ENCODE measurements around the gene ACSBG1.

Gene ACSBG1

DNA sequence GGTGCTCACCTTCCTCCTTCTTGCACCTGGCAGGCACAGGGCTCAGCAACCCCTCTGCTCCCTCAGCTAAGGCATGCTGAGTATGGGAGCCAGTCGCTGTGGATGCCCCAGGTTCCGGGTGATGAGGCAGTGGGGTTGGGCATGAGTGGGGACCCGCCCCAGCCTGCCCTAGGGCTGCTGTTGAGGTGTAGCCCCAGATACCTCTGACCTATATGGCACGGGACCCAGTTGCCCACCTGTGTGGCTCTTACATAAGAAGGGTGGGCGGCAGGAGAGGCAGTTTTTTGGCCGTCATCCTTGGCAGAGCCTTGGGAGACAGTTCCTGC is 21.0 kb downstream of the ACSBG1 start:
- Histone ChIP-seq H3K27me3 (ENCODE audit: control insufficient read depth, insufficient read depth, low read length) (no peaks in the 10 kb centered on the region), H3K4me1 (ENCODE audit: control insufficient read depth, insufficient read depth, low read length) (no peaks in the 10 kb centered on the region), H3K9ac (ENCODE audit: low read depth, low read length) (no peak overlapping the region), H3K36me3 (ENCODE audit: control insufficient read depth, insufficient read depth, low read length) (no peaks in the 10 kb centered on the region), H3K4me3 (ENCODE audit: low read depth, low read length) (no peak overlapping the region), H3K9me3 (ENCODE audit: control insufficient read depth, insufficient read depth, low read length) (no peaks in the 10 kb centered on the region)

DNA sequence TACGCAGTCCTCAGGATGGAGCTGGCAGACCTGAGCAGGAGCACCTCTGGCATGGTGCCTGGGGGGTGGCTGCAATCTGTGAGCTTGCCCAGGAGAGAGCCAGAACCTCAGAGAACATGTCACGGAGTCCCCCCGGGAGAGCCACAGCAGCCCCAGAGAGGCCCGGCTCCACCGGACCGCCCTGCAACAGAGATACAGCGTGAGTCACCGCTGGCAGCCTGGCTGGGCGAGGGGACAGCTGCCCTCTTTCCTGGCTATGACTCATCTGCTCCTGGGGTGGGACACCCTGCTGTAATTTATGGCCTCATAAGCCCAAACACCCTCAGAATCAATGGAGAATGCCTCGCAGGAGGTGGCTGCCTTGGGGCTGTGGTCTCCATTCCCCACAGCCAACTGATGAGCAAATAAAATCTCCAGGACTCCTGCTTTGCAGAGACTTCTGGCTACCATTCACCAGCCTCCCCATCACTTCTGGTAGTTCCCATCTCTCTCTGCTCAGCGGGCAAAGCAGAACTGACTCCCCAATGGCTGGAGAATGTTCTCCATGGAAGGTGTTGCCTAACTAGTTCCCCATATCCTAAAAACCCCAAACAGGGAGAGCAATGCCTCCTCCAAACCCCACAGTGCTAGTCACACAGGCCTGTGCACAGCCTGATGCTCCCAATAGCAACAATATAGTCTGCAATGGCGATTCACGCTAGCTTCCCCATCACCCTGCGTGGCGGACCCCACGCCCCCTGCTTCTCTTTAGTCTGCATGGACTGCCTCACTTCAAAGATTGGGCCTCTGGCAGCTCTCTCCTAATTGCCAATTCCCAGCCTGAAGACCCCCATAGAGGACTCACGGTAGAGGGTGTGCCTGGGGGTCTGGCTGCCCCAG is 21.6 kb downstream of the ACSBG1 start:
- Histone ChIP-seq H3K4me1 (ENCODE audit: control insufficient read depth, insufficient read depth, low read length) (no peaks in the 10 kb centered on the region), H3K36me3 (ENCODE audit: control insufficient read depth, insufficient read depth, low read length) (no peaks in the 10 kb centered on the region), H3K4me3 (ENCODE audit: low read depth, low read length) (no peak overlapping the region), H3K27me3 (ENCODE audit: control insufficient read depth, insufficient read depth, low read length) (no peaks in the 10 kb centered on the region), H3K9ac (ENCODE audit: low read depth, low read length) (no peak overlapping the region), H3K9me3 (ENCODE audit: control insufficient read depth, insufficient read depth, low read length) (no peaks in the 10 kb centered on the region)

DNA sequence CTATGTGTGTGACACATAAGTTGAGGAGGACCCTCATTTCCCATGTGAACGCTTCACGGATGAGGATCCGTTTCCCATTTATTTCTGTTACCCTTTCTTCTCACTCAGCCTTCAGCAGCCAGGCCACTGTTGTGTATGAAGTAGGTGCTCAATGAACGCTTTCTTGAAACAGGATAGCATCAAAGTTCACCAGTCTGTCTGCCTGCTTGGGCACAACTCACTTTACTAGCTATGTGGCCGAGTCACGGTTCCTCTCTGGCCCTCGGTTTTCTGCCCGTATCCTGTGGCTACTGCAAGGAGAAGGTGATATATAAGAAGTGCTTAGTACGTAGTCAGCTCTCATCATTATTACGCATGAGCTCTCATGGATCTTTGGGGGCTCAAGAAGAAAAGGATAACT is 22.4 kb downstream of the ACSBG1 start:
- no peaks in the 10 kb centered on the region for H3K36me3 ChIP-seq (ENCODE audit: control insufficient read depth, insufficient read depth, low read length)
- no peaks in the 10 kb centered on the region for H3K27me3 ChIP-seq (ENCODE audit: control insufficient read depth, insufficient read depth, low read length)
- H3K4me3 ChIP-seq (ENCODE audit: low read depth, low read length): no peak overlapping the region
- H3K4me1 ChIP-seq (ENCODE audit: control insufficient read depth, insufficient read depth, low read length): no peaks in the 10 kb centered on the region
- no peaks in the 10 kb centered on the region for H3K9me3 ChIP-seq (ENCODE audit: control insufficient read depth, insufficient read depth, low read length)
- H3K9ac ChIP-seq (ENCODE audit: low read depth, low read length): no peak overlapping the region

DNA sequence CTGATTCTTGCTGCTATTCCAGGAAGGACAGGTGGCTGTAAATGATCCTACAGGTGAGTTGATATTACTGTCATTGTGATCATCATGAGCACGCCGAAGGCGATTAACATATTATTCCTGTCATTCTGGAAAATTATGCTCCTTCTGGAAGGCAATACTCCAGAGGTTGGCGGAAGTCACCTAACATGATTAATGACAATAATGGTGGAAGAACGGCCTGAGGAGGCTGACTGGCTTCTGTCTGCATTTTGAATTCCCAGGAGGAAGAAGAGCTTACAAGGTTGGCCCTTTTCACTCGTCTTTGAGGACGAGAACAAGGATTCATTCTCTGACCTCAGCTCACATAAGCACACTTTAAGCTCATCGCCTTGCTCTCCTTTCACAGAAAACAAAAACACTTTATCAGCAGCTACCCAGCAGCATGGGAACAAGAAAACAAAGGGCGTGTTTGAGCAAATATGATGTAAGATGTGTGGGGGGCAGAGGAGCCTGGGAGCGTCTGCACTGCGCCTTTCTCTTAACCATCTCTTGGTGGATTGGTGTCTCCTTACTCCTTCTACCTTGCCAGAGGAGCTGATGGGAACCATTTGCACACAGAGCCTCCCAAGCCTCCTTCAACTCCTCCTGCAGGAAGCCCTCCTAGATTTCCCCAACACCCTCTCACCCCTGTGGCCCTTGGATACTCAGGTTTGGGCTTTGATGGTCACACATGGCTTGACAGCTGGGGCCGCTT is 23.0 kb downstream of the ACSBG1 start:
- H3K4me3 ChIP-seq (ENCODE audit: low read depth, low read length): no peak overlapping the region
- no peaks in the 10 kb centered on the region for H3K36me3 ChIP-seq (ENCODE audit: control insufficient read depth, insufficient read depth, low read length)
- H3K9ac ChIP-seq (ENCODE audit: low read depth, low read length): no peak overlapping the region
- no peaks in the 10 kb centered on the region for H3K27me3 ChIP-seq (ENCODE audit: control insufficient read depth, insufficient read depth, low read length)
- H3K9me3 ChIP-seq (ENCODE audit: control insufficient read depth, insufficient read depth, low read length): no peaks in the 10 kb centered on the region
- no peaks in the 10 kb centered on the region for H3K4me1 ChIP-seq (ENCODE audit: control insufficient read depth, insufficient read depth, low read length)

DNA sequence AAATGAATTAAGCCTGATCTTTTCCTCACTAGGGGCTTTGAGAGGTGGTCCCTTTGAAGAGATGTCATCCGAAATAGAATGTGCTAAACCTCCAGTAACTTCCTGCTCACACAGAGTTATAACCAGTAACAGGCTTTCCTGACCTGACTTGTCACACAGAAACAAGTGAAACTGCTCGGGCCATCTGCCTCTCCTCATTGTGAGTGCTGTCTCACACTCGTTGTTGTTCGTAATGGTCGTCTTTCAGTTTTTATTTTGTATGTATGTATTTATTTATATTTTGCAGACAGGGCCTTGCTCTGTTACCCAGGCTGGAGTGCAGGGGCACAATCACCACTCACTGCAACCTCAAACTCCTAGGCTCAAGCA is 24.0 kb downstream of the ACSBG1 start:
- Histone ChIP-seq H3K27me3 (ENCODE audit: control insufficient read depth, insufficient read depth, low read length) (no peaks in the 10 kb centered on the region), H3K9me3 (ENCODE audit: control insufficient read depth, insufficient read depth, low read length) (no peaks in the 10 kb centered on the region), H3K36me3 (ENCODE audit: control insufficient read depth, insufficient read depth, low read length) (no peaks in the 10 kb centered on the region), H3K4me3 (ENCODE audit: low read depth, low read length) (no peak overlapping the region), H3K9ac (ENCODE audit: low read depth, low read length) (no peak overlapping the region), H3K4me1 (ENCODE audit: control insufficient read depth, insufficient read depth, low read length) (no peaks in the 10 kb centered on the region)

DNA sequence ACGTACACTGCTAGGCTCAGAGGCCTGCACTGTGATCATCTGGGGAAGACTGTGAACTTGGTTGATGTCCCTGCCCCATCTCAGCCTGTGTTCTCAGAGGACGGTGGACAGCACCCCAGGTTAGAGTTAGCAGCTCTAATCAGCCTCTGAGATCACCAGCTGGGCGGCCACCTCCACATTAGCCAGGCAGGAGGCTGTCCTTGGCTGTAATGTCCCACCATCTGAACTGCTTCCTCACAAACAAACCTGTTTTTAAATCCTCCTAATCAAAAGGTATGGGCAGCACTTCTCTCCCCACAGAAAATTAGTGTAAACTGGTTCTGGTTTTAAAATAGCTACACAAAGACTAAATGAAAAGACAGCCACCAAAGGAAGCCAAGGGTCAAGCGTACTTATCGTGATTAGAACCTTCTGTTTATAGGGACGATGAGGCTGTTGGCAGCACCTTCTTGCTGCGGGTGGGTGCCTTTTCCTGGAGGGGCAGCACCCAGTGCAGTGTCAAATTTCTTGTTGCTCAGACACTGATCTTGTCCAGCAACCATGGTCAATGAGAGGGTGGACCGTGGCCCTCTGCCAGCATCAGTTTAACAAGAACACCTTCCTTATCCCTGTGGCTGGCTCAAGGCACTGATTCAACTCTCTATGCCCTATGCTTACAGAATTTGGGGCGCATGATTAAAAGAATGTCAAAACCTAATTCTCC is 24.6 kb downstream of the ACSBG1 start:
- no peak overlapping the region for H3K9ac ChIP-seq (ENCODE audit: low read depth, low read length)
- H3K27me3 ChIP-seq (ENCODE audit: control insufficient read depth, insufficient read depth, low read length): no peaks in the 10 kb centered on the region
- no peak overlapping the region for H3K4me3 ChIP-seq (ENCODE audit: low read depth, low read length)
- no peaks in the 10 kb centered on the region for H3K9me3 ChIP-seq (ENCODE audit: control insufficient read depth, insufficient read depth, low read length)
- H3K36me3 ChIP-seq (ENCODE audit: control insufficient read depth, insufficient read depth, low read length): no peaks in the 10 kb centered on the region
- H3K4me1 ChIP-seq (ENCODE audit: control insufficient read depth, insufficient read depth, low read length): no peaks in the 10 kb centered on the region

DNA sequence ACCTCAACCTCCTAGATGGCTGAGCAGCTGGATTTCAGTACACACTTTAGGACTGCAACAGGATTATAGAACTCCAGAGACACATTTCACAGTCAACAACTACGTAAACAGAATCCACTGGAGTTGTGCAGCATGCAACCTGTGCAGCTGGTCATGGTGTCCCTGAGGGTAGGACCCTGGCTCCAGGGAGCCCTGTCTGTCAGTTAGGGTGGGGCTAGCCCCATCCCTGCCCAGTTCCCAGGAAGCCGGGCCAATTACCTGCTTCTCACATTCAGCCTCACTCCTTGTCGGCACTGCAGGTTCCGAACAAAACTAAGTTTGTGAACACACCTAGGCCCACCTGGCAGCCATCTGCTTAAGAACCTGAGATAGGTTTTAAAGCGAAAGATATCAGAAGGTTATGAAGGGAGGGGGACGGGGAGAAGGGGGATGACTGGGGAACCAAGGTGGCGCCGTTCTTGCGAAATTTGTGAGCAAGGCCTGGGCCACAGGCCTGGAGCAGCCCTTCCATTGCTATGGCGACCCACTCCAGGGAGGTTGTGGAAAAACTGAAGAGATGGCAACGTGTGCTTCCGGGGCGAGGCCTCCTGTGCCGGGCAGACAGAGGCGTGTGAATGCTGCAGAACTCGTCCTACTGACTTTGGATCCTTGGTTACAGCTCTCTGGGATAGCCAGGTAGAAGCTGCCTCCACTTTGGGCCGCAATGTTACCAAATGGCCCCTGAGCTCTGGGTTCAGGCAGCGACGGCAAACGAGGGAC is 25.3 kb downstream of the ACSBG1 start:
- no peaks in the 10 kb centered on the region for H3K27me3 ChIP-seq (ENCODE audit: control insufficient read depth, insufficient read depth, low read length)
- no peak overlapping the region for H3K9ac ChIP-seq (ENCODE audit: low read depth, low read length)
- no peak overlapping the region for H3K4me3 ChIP-seq (ENCODE audit: low read depth, low read length)
- H3K4me1 ChIP-seq (ENCODE audit: control insufficient read depth, insufficient read depth, low read length): no peaks in the 10 kb centered on the region
- H3K36me3 ChIP-seq (ENCODE audit: control insufficient read depth, insufficient read depth, low read length): no peaks in the 10 kb centered on the region
- no peaks in the 10 kb centered on the region for H3K9me3 ChIP-seq (ENCODE audit: control insufficient read depth, insufficient read depth, low read length)

DNA sequence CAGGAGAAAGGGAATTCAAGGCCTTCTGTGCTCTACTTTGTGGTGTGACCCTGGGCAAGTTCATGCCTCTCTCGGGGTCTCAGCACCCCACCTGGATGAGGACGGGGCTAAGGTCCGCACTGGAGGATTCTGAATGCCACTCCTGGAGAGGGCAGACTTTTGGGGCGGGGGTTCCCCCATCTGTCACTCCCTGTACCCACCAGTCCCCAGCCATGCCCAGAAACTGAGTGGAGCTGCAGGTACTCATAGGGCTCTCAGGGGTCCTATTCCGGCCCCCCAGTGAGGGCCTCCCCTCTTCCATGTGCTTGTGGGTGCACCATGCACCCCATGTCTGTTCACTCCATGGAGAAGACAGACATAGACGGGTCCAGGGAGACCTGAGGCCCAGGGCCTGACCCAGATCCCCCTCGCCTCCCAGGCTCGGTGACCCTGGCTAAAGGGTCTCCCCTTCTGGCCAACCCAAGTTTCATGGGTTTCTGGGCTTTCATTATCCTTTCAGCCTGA is 26.0 kb downstream of the ACSBG1 start:
- Histone ChIP-seq H3K36me3 (ENCODE audit: control insufficient read depth, insufficient read depth, low read length) (no peaks in the 10 kb centered on the region), H3K9ac (ENCODE audit: low read depth, low read length) (no peak overlapping the region), H3K9me3 (ENCODE audit: control insufficient read depth, insufficient read depth, low read length) (no peaks in the 10 kb centered on the region), H3K4me3 (ENCODE audit: low read depth, low read length) (no peak overlapping the region), H3K4me1 (ENCODE audit: control insufficient read depth, insufficient read depth, low read length) (no peaks in the 10 kb centered on the region), H3K27me3 (ENCODE audit: control insufficient read depth, insufficient read depth, low read length) (no peaks in the 10 kb centered on the region)

DNA sequence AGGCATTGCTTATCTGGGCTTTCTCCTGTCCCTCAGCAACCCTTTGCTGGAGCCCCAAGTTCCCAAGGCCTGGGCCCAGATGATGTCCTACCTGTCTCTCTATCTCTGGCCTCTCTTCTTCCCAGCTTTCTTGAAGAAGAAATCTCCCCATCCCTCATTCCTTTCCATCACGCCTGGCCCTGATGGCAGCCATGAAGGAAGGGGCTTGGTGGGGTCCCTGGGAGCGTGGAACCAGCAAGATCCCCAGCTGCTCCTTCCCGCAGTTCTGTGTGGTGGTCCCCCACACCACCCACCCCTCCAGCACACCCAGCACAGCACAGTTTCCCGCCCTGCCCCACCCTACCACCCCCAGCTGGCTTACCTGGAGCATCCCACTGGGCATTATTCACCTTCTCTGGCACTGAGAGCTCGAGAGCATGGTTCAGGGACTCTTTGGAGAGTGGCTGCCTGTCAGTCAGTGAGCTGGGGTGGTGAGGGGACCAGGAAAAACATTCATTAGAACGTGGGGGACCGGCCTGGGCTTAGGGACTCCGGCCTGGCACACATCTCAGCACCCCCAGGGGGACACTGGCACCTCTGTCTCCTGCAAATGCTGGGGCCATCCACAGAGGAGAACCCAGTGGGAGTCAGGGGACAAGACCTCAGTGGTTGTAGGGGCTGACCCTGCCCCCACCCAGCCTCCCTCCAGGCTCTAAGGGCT is 26.6 kb downstream of the ACSBG1 start:
- Histone ChIP-seq H3K36me3 (ENCODE audit: control insufficient read depth, insufficient read depth, low read length) (no peaks in the 10 kb centered on the region), H3K9me3 (ENCODE audit: control insufficient read depth, insufficient read depth, low read length) (no peaks in the 10 kb centered on the region), H3K9ac (ENCODE audit: low read depth, low read length) (no peak overlapping the region), H3K4me1 (ENCODE audit: control insufficient read depth, insufficient read depth, low read length) (no peaks in the 10 kb centered on the region), H3K4me3 (ENCODE audit: low read depth, low read length) (no peak overlapping the region), H3K27me3 (ENCODE audit: control insufficient read depth, insufficient read depth, low read length) (no peaks in the 10 kb centered on the region)

DNA sequence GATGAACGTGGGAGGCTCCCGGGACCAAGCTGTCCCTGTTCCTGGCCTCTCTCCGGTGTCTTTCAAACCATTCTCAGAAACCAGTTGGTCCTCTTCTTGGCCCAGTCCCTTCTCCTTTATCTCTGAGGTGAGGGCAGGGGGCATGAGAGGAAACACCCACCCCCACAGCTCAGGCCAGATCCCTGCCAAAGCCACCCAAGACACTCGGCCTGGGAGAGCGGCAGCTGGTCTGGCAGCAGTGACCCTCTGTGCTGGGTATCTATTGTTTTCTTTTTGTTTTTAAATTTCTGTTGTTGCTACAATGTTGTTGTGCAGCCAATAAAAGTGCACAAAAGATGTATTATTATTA is 27.3 kb downstream of the ACSBG1 start:
- H3K9ac ChIP-seq (ENCODE audit: low read depth, low read length): no peak overlapping the region
- no peaks in the 10 kb centered on the region for H3K36me3 ChIP-seq (ENCODE audit: control insufficient read depth, insufficient read depth, low read length)
- H3K27me3 ChIP-seq (ENCODE audit: control insufficient read depth, insufficient read depth, low read length): no peaks in the 10 kb centered on the region
- no peak overlapping the region for H3K4me3 ChIP-seq (ENCODE audit: low read depth, low read length)
- H3K4me1 ChIP-seq (ENCODE audit: control insufficient read depth, insufficient read depth, low read length): no peaks in the 10 kb centered on the region
- no peaks in the 10 kb centered on the region for H3K9me3 ChIP-seq (ENCODE audit: control insufficient read depth, insufficient read depth, low read length)
